ENCODE measurements around the gene TRAPPC12.
"Not testable (repeated sequence)": the region's sequence is repeated elsewhere in the genome, so short reads cannot be mapped to it uniquely, and the experiment has no call there.

The TRAPPC12 gene

DNA sequence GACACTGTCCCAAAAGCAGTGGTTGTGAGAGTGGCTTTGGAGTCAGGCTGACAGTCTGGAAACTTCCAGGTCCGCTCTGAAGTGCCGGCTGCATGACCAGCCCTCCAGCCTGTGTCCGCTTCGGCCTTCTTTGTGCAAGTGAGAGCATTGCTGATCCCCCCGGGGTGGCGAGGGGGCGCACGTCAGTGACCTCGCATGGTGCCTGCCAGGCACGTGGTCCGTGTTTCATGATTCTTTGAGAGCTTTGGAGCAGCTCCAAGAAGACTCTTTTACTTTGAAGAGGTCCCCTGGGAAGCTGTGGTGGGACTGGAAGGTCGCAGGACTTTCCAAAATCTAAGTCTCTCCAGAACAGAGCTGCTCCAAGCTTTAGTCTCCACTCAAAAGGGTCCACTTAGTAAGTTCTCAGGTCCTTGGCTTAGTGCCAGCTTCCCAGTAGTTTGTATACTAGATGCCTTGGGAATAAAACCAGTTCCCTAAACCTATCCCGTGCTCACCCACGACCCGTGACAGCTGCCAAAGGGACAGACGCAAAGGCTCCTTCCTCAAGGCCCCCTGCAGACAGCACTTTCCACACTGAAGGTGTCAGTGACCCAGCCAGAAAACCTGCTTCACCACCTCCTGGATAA is 71.0 kb downstream of the TRAPPC12 start:
- H3K27me3 ChIP-seq (ENCODE audit: control insufficient read depth in 1 of 2, insufficient read depth in 2 of 2, low read length in 2 of 2) = no peaks in the 10 kb centered on the region
- peaks cover 22 to 65% of the 10 kb centered on the region in 2 donors for H3K36me3 ChIP-seq (ENCODE audit: control insufficient read depth in 1 of 2, insufficient read depth in 2 of 2, low read length in 2 of 2)
- no peaks in the 10 kb centered on the region for H3K4me1 ChIP-seq (ENCODE audit: control insufficient read depth in 1 of 2, insufficient read depth in 2 of 2, low read length in 2 of 2)
- no peak overlapping the region for H3K27ac ChIP-seq (ENCODE audit: low read depth, low read length)
- H3K9ac ChIP-seq (ENCODE audit: low read depth in 1 of 2, low read length in 2 of 2) = no peak overlapping the region
- H3K9me3 ChIP-seq (ENCODE audit: control insufficient read depth in 1 of 2, low read length in 2 of 2) = no peaks in the 10 kb centered on the region
- H3K4me3 ChIP-seq (ENCODE audit: low read depth in 1 of 2, low read length in 2 of 2) = no peak overlapping the region

DNA sequence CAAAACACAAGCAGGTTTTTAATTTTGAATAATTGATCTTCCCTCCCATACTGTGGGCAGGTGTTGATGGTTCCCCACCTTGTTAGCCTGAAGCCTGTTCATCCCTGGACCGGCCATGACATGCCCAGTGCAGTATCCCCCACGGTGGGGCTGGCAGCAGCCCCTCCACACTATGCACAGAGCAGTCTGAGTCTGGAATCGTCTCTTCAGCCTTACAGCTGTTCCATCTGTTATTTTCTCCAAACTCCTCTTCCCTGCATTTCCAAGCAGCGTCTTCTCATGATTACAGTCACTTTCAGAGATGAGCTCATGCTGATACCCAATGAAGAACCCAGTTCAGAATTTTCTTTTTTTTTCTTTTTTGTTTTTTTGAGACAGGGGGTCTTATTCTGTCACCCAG is 71.7 kb downstream of the TRAPPC12 start:
- Histone ChIP-seq H3K4me1 (ENCODE audit: control insufficient read depth in 1 of 2, insufficient read depth in 2 of 2, low read length in 2 of 2) (no peaks in the 10 kb centered on the region), H3K27me3 (ENCODE audit: control insufficient read depth in 1 of 2, insufficient read depth in 2 of 2, low read length in 2 of 2) (no peaks in the 10 kb centered on the region), H3K9me3 (ENCODE audit: control insufficient read depth in 1 of 2, low read length in 2 of 2) (no peaks in the 10 kb centered on the region), H3K36me3 (ENCODE audit: control insufficient read depth in 1 of 2, insufficient read depth in 2 of 2, low read length in 2 of 2) (peaks cover 15 to 63% of the 10 kb centered on the region in 2 donors), H3K9ac (ENCODE audit: low read depth in 1 of 2, low read length in 2 of 2) (no peak overlapping the region), H3K27ac (ENCODE audit: low read depth, low read length) (no peak overlapping the region), H3K4me3 (ENCODE audit: low read depth in 1 of 2, low read length in 2 of 2) (no peak overlapping the region)

DNA sequence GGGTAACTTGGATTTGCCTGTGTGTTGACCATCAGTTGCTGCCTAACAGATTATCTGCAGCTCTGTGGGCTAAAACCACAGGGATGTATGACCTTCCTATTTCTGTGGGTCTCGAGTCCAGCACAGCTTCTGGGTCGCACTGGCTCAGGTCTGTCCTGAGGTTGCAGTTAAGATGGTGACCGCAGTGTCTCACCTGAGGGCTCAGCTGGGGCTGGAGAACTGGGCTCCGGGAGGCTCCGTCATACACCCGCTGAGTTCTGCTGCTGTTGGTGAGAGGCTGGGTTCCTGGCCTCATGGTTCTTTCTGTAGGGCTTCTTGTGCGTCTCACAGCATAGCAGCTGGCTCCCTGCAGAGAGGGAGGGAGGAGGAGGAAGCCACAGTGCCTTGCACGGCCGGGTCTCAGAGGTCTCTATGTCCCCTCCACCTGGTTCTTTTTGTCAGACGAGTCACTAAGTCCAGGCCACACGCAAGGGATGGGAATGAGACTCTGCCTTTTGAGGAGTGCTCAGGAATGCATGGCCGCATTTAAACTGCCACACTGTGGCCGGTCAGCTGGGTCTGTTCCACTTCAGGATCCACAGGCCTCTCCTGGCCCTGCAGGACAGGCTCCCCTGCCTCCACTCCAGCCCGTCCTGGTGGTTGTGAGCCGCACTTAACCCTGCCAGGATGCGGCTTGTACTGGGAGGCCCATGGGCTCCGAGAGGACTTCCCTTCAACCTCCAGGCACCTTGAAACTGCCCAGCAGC is 72.6 kb downstream of the TRAPPC12 start:
- no peaks in the 10 kb centered on the region for H3K27me3 ChIP-seq (ENCODE audit: control insufficient read depth in 1 of 2, insufficient read depth in 2 of 2, low read length in 2 of 2)
- peaks cover 9 to 63% of the 10 kb centered on the region in 2 donors for H3K36me3 ChIP-seq (ENCODE audit: control insufficient read depth in 1 of 2, insufficient read depth in 2 of 2, low read length in 2 of 2)
- no peak overlapping the region for H3K4me3 ChIP-seq (ENCODE audit: low read depth in 1 of 2, low read length in 2 of 2)
- no peak overlapping the region for H3K27ac ChIP-seq (ENCODE audit: low read depth, low read length)
- H3K9ac ChIP-seq (ENCODE audit: low read depth in 1 of 2, low read length in 2 of 2) = no peak overlapping the region
- H3K4me1 ChIP-seq (ENCODE audit: control insufficient read depth in 1 of 2, insufficient read depth in 2 of 2, low read length in 2 of 2) = no peaks in the 10 kb centered on the region
- H3K9me3 ChIP-seq (ENCODE audit: control insufficient read depth in 1 of 2, low read length in 2 of 2) = no peaks in the 10 kb centered on the region

GRCh38 chr2:3453190-3453999 is 73.9 kb downstream of the TRAPPC12 start:
- H3K9me3 ChIP-seq (ENCODE audit: control insufficient read depth in 1 of 2, low read length in 2 of 2) = no peaks in the 10 kb centered on the region
- H3K27me3 ChIP-seq (ENCODE audit: control insufficient read depth in 1 of 2, insufficient read depth in 2 of 2, low read length in 2 of 2) = no peaks in the 10 kb centered on the region
- H3K27ac ChIP-seq (ENCODE audit: low read depth, low read length) = no peak overlapping the region
- H3K36me3 ChIP-seq (ENCODE audit: control insufficient read depth in 1 of 2, insufficient read depth in 2 of 2, low read length in 2 of 2) = peaks cover 12 to 62% of the 10 kb centered on the region in 2 donors
- no peak overlapping the region for H3K9ac ChIP-seq (ENCODE audit: low read depth in 1 of 2, low read length in 2 of 2)
- no peaks in the 10 kb centered on the region for H3K4me1 ChIP-seq (ENCODE audit: control insufficient read depth in 1 of 2, insufficient read depth in 2 of 2, low read length in 2 of 2)
- H3K4me3 ChIP-seq (ENCODE audit: low read depth in 1 of 2, low read length in 2 of 2) = no peak overlapping the region

- not testable (repeated sequence) for H3K9me3 ChIP-seq (ENCODE audit: control insufficient read depth in 1 of 2, low read length in 2 of 2); H3K4me3 ChIP-seq (ENCODE audit: low read depth in 1 of 2, low read length in 2 of 2); H3K9ac ChIP-seq (ENCODE audit: low read depth in 1 of 2, low read length in 2 of 2); H3K4me1 ChIP-seq (ENCODE audit: control insufficient read depth in 1 of 2, insufficient read depth in 2 of 2, low read length in 2 of 2); H3K27me3 ChIP-seq (ENCODE audit: control insufficient read depth in 1 of 2, insufficient read depth in 2 of 2, low read length in 2 of 2); H3K27ac ChIP-seq (ENCODE audit: low read depth, low read length)
- peaks cover 11 to 62% of the 10 kb centered on the region in 2 donors for H3K36me3 ChIP-seq (ENCODE audit: control insufficient read depth in 1 of 2, insufficient read depth in 2 of 2, low read length in 2 of 2)
Observed at GRCh38 chr2:3454005-3454404, 74.5 kb downstream of the TRAPPC12 start.

GRCh38 chr2:3454802-3455201 is 75.3 kb downstream of the TRAPPC12 start:
- Histone ChIP-seq H3K9ac (ENCODE audit: low read depth in 1 of 2, low read length in 2 of 2) (no peak overlapping the region), H3K27me3 (ENCODE audit: control insufficient read depth in 1 of 2, insufficient read depth in 2 of 2, low read length in 2 of 2) (no peaks in the 10 kb centered on the region), H3K36me3 (ENCODE audit: control insufficient read depth in 1 of 2, insufficient read depth in 2 of 2, low read length in 2 of 2) (peaks cover 3 to 60% of the 10 kb centered on the region in 2 donors)

GRCh38 chr2:3456125-3456524 is 76.6 kb downstream of the TRAPPC12 start:
- no peaks in the 10 kb centered on the region for H3K9me3 ChIP-seq (ENCODE audit: control insufficient read depth in 1 of 2, low read length in 2 of 2)
- H3K27me3 ChIP-seq (ENCODE audit: control insufficient read depth in 1 of 2, insufficient read depth in 2 of 2, low read length in 2 of 2) = no peaks in the 10 kb centered on the region
- no peak overlapping the region for H3K4me3 ChIP-seq (ENCODE audit: low read depth in 1 of 2, low read length in 2 of 2)
- H3K4me1 ChIP-seq (ENCODE audit: control insufficient read depth in 1 of 2, insufficient read depth in 2 of 2, low read length in 2 of 2) = peaks cover 0 to 5% of the 10 kb centered on the region in 2 donors
- H3K36me3 ChIP-seq (ENCODE audit: control insufficient read depth in 1 of 2, insufficient read depth in 2 of 2, low read length in 2 of 2) = peaks cover 6 to 64% of the 10 kb centered on the region in 2 donors
- H3K27ac ChIP-seq (ENCODE audit: low read depth, low read length) = no peak overlapping the region
- no peak overlapping the region for H3K9ac ChIP-seq (ENCODE audit: low read depth in 1 of 2, low read length in 2 of 2)

More at GRCh38 chr2:3454802-3455201, 75.3 kb downstream of the TRAPPC12 start:
- H3K27ac ChIP-seq (ENCODE audit: low read depth, low read length) = no peak overlapping the region
- H3K9me3 ChIP-seq (ENCODE audit: control insufficient read depth in 1 of 2, low read length in 2 of 2) = no peaks in the 10 kb centered on the region
- no peak overlapping the region for H3K4me3 ChIP-seq (ENCODE audit: low read depth in 1 of 2, low read length in 2 of 2)
- no peaks in the 10 kb centered on the region for H3K4me1 ChIP-seq (ENCODE audit: control insufficient read depth in 1 of 2, insufficient read depth in 2 of 2, low read length in 2 of 2)

GRCh38 chr2:3457524-3458395 is 78.3 kb downstream of the TRAPPC12 start:
- H3K36me3 ChIP-seq (ENCODE audit: control insufficient read depth in 1 of 2, insufficient read depth in 2 of 2, low read length in 2 of 2) = peaks cover 7 to 55% of the 10 kb centered on the region in 2 donors
- H3K9ac ChIP-seq (ENCODE audit: low read depth in 1 of 2, low read length in 2 of 2) = no peak overlapping the region
- H3K4me1 ChIP-seq (ENCODE audit: control insufficient read depth in 1 of 2, insufficient read depth in 2 of 2, low read length in 2 of 2) = peaks cover 0 to 11% of the 10 kb centered on the region in 2 donors
- H3K4me3 ChIP-seq (ENCODE audit: low read depth in 1 of 2, low read length in 2 of 2) = no peak overlapping the region
- no peak overlapping the region for H3K27ac ChIP-seq (ENCODE audit: low read depth, low read length)
- H3K9me3 ChIP-seq (ENCODE audit: control insufficient read depth in 1 of 2, low read length in 2 of 2) = no peaks in the 10 kb centered on the region
- H3K27me3 ChIP-seq (ENCODE audit: control insufficient read depth in 1 of 2, insufficient read depth in 2 of 2, low read length in 2 of 2) = no peaks in the 10 kb centered on the region

- Histone ChIP-seq H3K9me3 (ENCODE audit: control insufficient read depth in 1 of 2, low read length in 2 of 2) (no peaks in the 10 kb centered on the region), H3K27me3 (ENCODE audit: control insufficient read depth in 1 of 2, insufficient read depth in 2 of 2, low read length in 2 of 2) (no peaks in the 10 kb centered on the region), H3K4me1 (ENCODE audit: control insufficient read depth in 1 of 2, insufficient read depth in 2 of 2, low read length in 2 of 2) (peaks cover 0 to 11% of the 10 kb centered on the region in 2 donors), H3K9ac (ENCODE audit: low read depth in 1 of 2, low read length in 2 of 2) (no peak overlapping the region), H3K4me3 (ENCODE audit: low read depth in 1 of 2, low read length in 2 of 2) (no peak overlapping the region), H3K27ac (ENCODE audit: low read depth, low read length) (no peak overlapping the region), H3K36me3 (ENCODE audit: control insufficient read depth in 1 of 2, insufficient read depth in 2 of 2, low read length in 2 of 2) (peaks cover 8 to 51% of the 10 kb centered on the region in 2 donors)
Observed at GRCh38 chr2:3458396-3459184, 79.1 kb downstream of the TRAPPC12 start.
